SK-N-SH (cell line): Measurements from ENCODE around the gene ATP11B. TPM values are rescaled to one million over a fixed set of nuclear protein-coding genes. Genes with fewer than 3 reads are reported as not detected.

ENCODE experiments used
- CTCF ChIA-PET: fragments of 300-600, 350-600 bp; formaldehyde crosslinking; extraction: SDS; loops from one replicate; lab custom pipeline; 2021; lab: Yijun Ruan, JAX
- POLR2A ChIA-PET: fragments of 350-600 bp; sonication (Branson Sonifier 250); formaldehyde crosslinking; extraction: SDS; loops from one replicate; lab custom pipeline; 2020; ENCODE audit warnings: antibody characterized with exemption, inconsistent platforms; lab: Yijun Ruan, JAX
- DNase-seq: peaks from one replicate; pipeline ENCODE4 v3.0.0; 2012
- H2AFZ ChIP-seq: fragments of 200-600 bp; sonication (generic); 2 replicates; pipeline ENCODE4 v1.8.1; 2016; ENCODE audit warnings: antibody characterized with exemption, mild to moderate bottlenecking, low read depth
- H3F3A ChIP-seq: fragments of 200-600 bp; sonication (generic); replicated peaks from 2 replicates; pipeline ENCODE3; 2016; ENCODE audit warnings: antibody characterized with exemption, mild to moderate bottlenecking; ENCODE audit not compliant: insufficient read depth
- H3K27ac ChIP-seq, 2 experiments: fragments of 200-500 bp in 1 of 2; fragments of 200-600 bp in 1 of 2; sonication (Bioruptor generic) in 1 of 2; sonication (generic), shearing (Covaris generic) in 1 of 2; 2 replicates each; pipeline versions ENCODE4 v1.5.1 to v1.6.1; 2014 to 2016; ENCODE audit warnings: low read depth in 2 of 2, inconsistent platforms in 1 of 2, low read length in 1 of 2, mild to moderate bottlenecking in 1 of 2, mixed read lengths in 1 of 2
- H3K27me3 ChIP-seq: fragments of 200-600 bp; sonication (generic), shearing (Covaris generic); 2 replicates; pipeline ENCODE4 v1.6.1; 2016; ENCODE audit warnings: mixed run types; ENCODE audit not compliant: insufficient read depth
- H3K36me3 ChIP-seq, 2 experiments: fragments of 200-500 bp in 1 of 2; fragments of 200-600 bp in 1 of 2; sonication (Bioruptor generic) in 1 of 2; sonication (generic) in 1 of 2; replicated peaks in 1 of 2; 2 replicates each; pipeline versions ENCODE3 to v1.5.1; 2014 to 2016; ENCODE audit warnings: low read length in 1 of 2, mild to moderate bottlenecking in 1 of 2; ENCODE audit not compliant: insufficient read depth in 2 of 2, control insufficient read depth in 1 of 2
- H3K4me1 ChIP-seq, 2 experiments: fragments of 200-500 bp in 1 of 2; fragments of 200-600 bp in 1 of 2; sonication (Bioruptor generic) in 1 of 2; sonication (generic), shearing (Covaris generic) in 1 of 2; 2 replicates each; pipeline versions ENCODE4 v1.5.1 to v1.6.1; 2014 to 2016; ENCODE audit warnings: low read depth in 1 of 2, low read length in 1 of 2, mixed run types in 1 of 2; ENCODE audit not compliant: insufficient read depth in 2 of 2, control insufficient read depth in 1 of 2
- H3K4me2 ChIP-seq: fragments of 200-600 bp; sonication (generic), shearing (Covaris generic); 2 replicates; pipeline ENCODE4 v1.6.1; 2017; ENCODE audit warnings: mixed run types
- H3K4me3 ChIP-seq, 2 experiments: fragments of 200-500 bp in 1 of 2; fragments of 200-600 bp in 1 of 2; sonication (Bioruptor generic) in 1 of 2; sonication (generic), shearing (Covaris generic) in 1 of 2; 2 replicates each; pipeline versions ENCODE4 v1.5.1 to v1.8.1; 2014 to 2016; ENCODE audit warnings: low read depth in 2 of 2, inconsistent platforms in 1 of 2, low read length in 1 of 2, mild to moderate bottlenecking in 1 of 2, mixed read lengths in 1 of 2, moderate library complexity in 1 of 2
- H3K79me2 ChIP-seq: fragments of 200-600 bp; sonication (generic); 2 replicates; pipeline ENCODE4 v1.8.1; 2017; ENCODE audit warnings: mild to moderate bottlenecking; ENCODE audit not compliant: insufficient read depth
- H3K9ac ChIP-seq: fragments of 200-600 bp; sonication (generic); 2 replicates; pipeline ENCODE4 v1.6.1; 2017; ENCODE audit warnings: mixed run types
- H3K9me2 ChIP-seq: fragments of 200-600 bp; sonication (generic); 2 replicates; pipeline ENCODE4 v1.6.1; 2017; ENCODE audit warnings: mixed run types
- H3K9me3 ChIP-seq: fragments of 200-600 bp; sonication (generic); 2 replicates; pipeline ENCODE4 v1.6.1; 2017; ENCODE audit warnings: mixed run types, mild to moderate bottlenecking, moderate library complexity
- H4K20me1 ChIP-seq: fragments of 200-600 bp; sonication (generic); 2 replicates; pipeline ENCODE4 v1.6.1; 2017; ENCODE audit warnings: mild to moderate bottlenecking, mixed run types; ENCODE audit not compliant: insufficient read depth
- CHD2 ChIP-seq: fragments of 150-350 bp; IDR thresholded peaks from 2 replicates; pipeline ENCODE4 v1.6.1; 2018; ENCODE audit warnings: low read length; ENCODE audit not compliant: partially characterized antibody
- CTCF ChIP-seq: fragments of 200-600 bp; sonication (generic); IDR thresholded peaks from 2 replicates; pipeline ENCODE4 v1.6.1; 2017; ENCODE audit warnings: antibody characterized with exemption, mild to moderate bottlenecking, moderate library complexity
- ELF1 ChIP-seq: IDR thresholded peaks from 2 replicates; pipeline ENCODE4 v1.4.0; 2012
- EP300 ChIP-seq, 2 experiments: IDR thresholded peaks; 2 replicates each; pipeline versions ENCODE4 v1.4.0 to v1.6.1; 2012; ENCODE audit warnings: borderline replicate concordance in 1 of 2, low read depth in 1 of 2, low read length in 1 of 2
- EZH2phosphoT487 ChIP-seq: fragments of 200-600 bp; sonication (generic); IDR thresholded peaks from 2 replicates; pipeline ENCODE4 v1.6.1; 2017; ENCODE audit warnings: low read depth, mixed run types, mild to moderate bottlenecking, antibody characterized with exemption, moderate library complexity, borderline replicate concordance
- FOSL2 ChIP-seq: IDR thresholded peaks from 2 replicates; pipeline ENCODE4 v1.4.0; 2012; ENCODE audit warnings: low read depth, mild to moderate bottlenecking, moderate library complexity, borderline replicate concordance
- FOXJ3 ChIP-seq: sonication (generic); formaldehyde crosslinking; IDR thresholded peaks from 2 replicates; pipeline ENCODE4 v1.5.1; 2020; ENCODE audit warnings: mild to moderate bottlenecking, missing genetic modification reagents
- GABPA ChIP-seq: IDR thresholded peaks from 2 replicates; pipeline ENCODE4 v1.4.0; 2012; ENCODE audit warnings: low read depth, mild to moderate bottlenecking
- GATA2 ChIP-seq: sonication (generic); formaldehyde crosslinking; IDR thresholded peaks from 2 replicates; pipeline ENCODE4 v1.5.0; 2020; ENCODE audit warnings: mild to moderate bottlenecking, missing genetic modification reagents
- IRF3 ChIP-seq: fragments of 150-350 bp; IDR thresholded peaks from 2 replicates; pipeline ENCODE4 v1.6.1; 2016; ENCODE audit warnings: mild to moderate bottlenecking, low read depth, low read length
- NFIC ChIP-seq: IDR thresholded peaks from 2 replicates; pipeline ENCODE4 v1.4.0; 2012; ENCODE audit warnings: borderline replicate concordance
- POLR2AphosphoS5 ChIP-seq: IDR thresholded peaks from 2 replicates; pipeline ENCODE4 v1.6.1; 2012; ENCODE audit warnings: low read depth, low read length
- RAD21 ChIP-seq: IDR thresholded peaks from 2 replicates; pipeline ENCODE4 v1.6.1; 2012; ENCODE audit warnings: mild to moderate bottlenecking, low read length
- RCOR1 ChIP-seq: fragments of 150-350 bp; IDR thresholded peaks from 2 replicates; pipeline ENCODE4 v1.6.1; 2017; ENCODE audit warnings: antibody characterized with exemption, low read length
- RXRA ChIP-seq: IDR thresholded peaks from 2 replicates; pipeline ENCODE4 v1.4.0; 2012; ENCODE audit warnings: low read depth, mild to moderate bottlenecking, borderline replicate concordance
- SIN3A ChIP-seq: IDR thresholded peaks from 2 replicates; pipeline ENCODE4 v1.6.1; 2012; ENCODE audit warnings: low read depth, mild to moderate bottlenecking, low read length, moderate library complexity, borderline replicate concordance
- TAF1 ChIP-seq: IDR thresholded peaks from 2 replicates; pipeline ENCODE4 v1.6.1; 2012; ENCODE audit warnings: low read depth, mild to moderate bottlenecking, low read length, moderate library complexity, borderline replicate concordance
- TEAD4 ChIP-seq: IDR thresholded peaks from 2 replicates; pipeline ENCODE4 v1.4.0; 2012; ENCODE audit warnings: mild to moderate bottlenecking, borderline replicate concordance; ENCODE audit not compliant: insufficient read depth
- USF1 ChIP-seq: IDR thresholded peaks from 2 replicates; pipeline ENCODE4 v1.4.0; 2012; ENCODE audit warnings: low read depth, borderline replicate concordance
- USF2 ChIP-seq: fragments of 150-350 bp; IDR thresholded peaks from 2 replicates; pipeline ENCODE4 v1.6.1; 2017; ENCODE audit warnings: antibody characterized with exemption, low read length, low read depth, borderline replicate concordance
- YY1 ChIP-seq: IDR thresholded peaks from 2 replicates; pipeline ENCODE4 v1.4.0; 2012; ENCODE audit warnings: low read depth, mild to moderate bottlenecking
- ZBTB33 ChIP-seq: IDR thresholded peaks from 2 replicates; pipeline ENCODE4 v1.4.0; 2012; ENCODE audit warnings: low read depth, borderline replicate concordance
- WGBS: methylation state at CpG from one replicate; pipeline ENCODE4 v1.1.6; 2017; ENCODE audit warnings: low lambda C conversion rate; 5-methylcytosine and 5-hydroxymethylcytosine counted together
- polyA plus RNA-seq, 3 experiments: library from polyadenylated mRNA; depleted of rRNA; stranded (reverse); fragments of >200 nt; gene quantifications; 2 replicates each; pipeline ENCODE4 v1.2.3, GENCODE V29; 2012

The ATP11B gene
- polyA plus RNA-seq, 1 of the 3 experiments (the other 2 are of a cell fraction), result 8.7 TPM

- Histone ChIP-seq H3K27ac (no peak overlapping the region), H3F3A (no peaks in the 10 kb centered on the region), H3K4me1 (peaks cover 1 to 3% of the 10 kb centered on the region in 2 experiments; a peak in 1 of 4 replicates), H3K9me2 (no peaks in the 10 kb centered on the region), H3K79me2 (no peaks in the 10 kb centered on the region), H3K4me2 (no peak overlapping the region), H2AFZ (no peak overlapping the region), H3K27me3 (no peaks in the 10 kb centered on the region), H3K9ac (no peak overlapping the region), H3K4me3 (no peak overlapping the region), H4K20me1 (no peaks in the 10 kb centered on the region), H3K9me3 (no peaks in the 10 kb centered on the region), H3K36me3 (peaks cover 33 to 57% of the 10 kb centered on the region in 2 experiments)
- no peak for DNase-seq
- ChIA-PET POLR2A (no interaction called here), CTCF (interaction anchor here (0.7 kb wide), 1 partner anchor 562 kb away, joined by 3 read pairs; no protein-coding TSS in a partner anchor)
- 87% methylated on average over 9 of the region's 9 CpGs for WGBS
- TF ChIP-seq CHD2 (no peak), FOXJ3 (no peak), NFIC (no peak), EP300 (IDR thresholded peaks at IDR 0.05; ENCODE audit: borderline replicate concordance in 1 of 2, low read depth in 1 of 2, low read length in 1 of 2) (no peak), YY1 (no peak), RAD21 (no peak), ELF1 (no peak), TAF1 (no peak), FOSL2 (no peak), GATA2 (no peak), POLR2AphosphoS5 (no peak), USF1 (no peak), IRF3 (no peak), RXRA (no peak)
These were observed 161.4 kb downstream of the ATP11B start for GRCh38 chr3:182954553-182955235.

- H3K9me3 ChIP-seq, result no peaks in the 10 kb centered on the region
- DNase-seq, result no peak
- H3K4me3 ChIP-seq, result no peak overlapping the region
- H3K27ac ChIP-seq, result no peak overlapping the region
- no peak overlapping the region for H2AFZ ChIP-seq
- no peaks in the 10 kb centered on the region for H3K27me3 ChIP-seq
- CTCF ChIA-PET, result no interaction called here
- H3K4me2 ChIP-seq, result no peak overlapping the region
- WGBS, result 98% methylated on average over 5 of the region's 5 CpGs
- H3K9me2 ChIP-seq, result no peaks in the 10 kb centered on the region
- no peaks in the 10 kb centered on the region for H3K79me2 ChIP-seq
- H3K4me1 ChIP-seq, result peaks cover 3 to 11% of the 10 kb centered on the region in 2 experiments; a peak in 2 of 4 replicates
- no peak overlapping the region for H3K9ac ChIP-seq
- TF ChIP-seq GATA2 (no peak), SIN3A (no peak), CTCF (no peak), EZH2phosphoT487 (no peak), TEAD4 (no peak), RCOR1 (no peak), GABPA (no peak), CHD2 (no peak), ZBTB33 (no peak), USF2 (no peak)
- H3F3A ChIP-seq, result peaks cover 11% of the 10 kb centered on the region
- no peaks in the 10 kb centered on the region for H4K20me1 ChIP-seq
- POLR2A ChIA-PET, result no interaction called here
- peaks cover 52 to 57% of the 10 kb centered on the region in 2 experiments for H3K36me3 ChIP-seq
These were observed 163.9 kb downstream of the ATP11B start for GRCh38 chr3:182957226-182957625.
